Measurements from ENCODE around the gene WDFY1.

DNA sequence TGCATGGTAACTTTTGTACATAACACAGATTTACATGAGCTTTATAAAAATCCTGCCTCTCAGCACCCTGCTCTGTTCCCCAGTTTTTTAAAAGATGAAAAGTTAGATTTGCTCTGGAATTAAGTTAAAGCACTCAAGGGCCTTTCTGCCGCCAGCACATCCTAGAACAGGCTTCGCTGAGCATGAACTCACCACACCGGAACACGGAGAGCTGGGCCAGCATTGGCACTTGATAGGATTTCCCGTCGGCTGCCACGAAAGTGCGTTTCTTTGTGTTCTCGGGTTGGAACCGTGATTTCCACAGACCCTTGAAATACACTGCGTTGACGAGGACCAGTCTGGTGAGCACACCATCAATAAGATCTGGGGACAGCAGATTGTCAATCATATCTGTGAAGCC lies 46.5 kb upstream of the WDFY1 start:
- TF ChIP-seq ZNF558 (tag by site-specific recombination; IDR thresholded peaks at IDR 0.05) (no peak), ZNF280D (tag by site-specific recombination; IDR thresholded peaks at IDR 0.05) (no peak), MYNN (tag by site-specific recombination; IDR thresholded peaks at IDR 0.05; ENCODE audit: borderline replicate concordance) (no peak)
- TF ChIP-seq, protein P1, sequence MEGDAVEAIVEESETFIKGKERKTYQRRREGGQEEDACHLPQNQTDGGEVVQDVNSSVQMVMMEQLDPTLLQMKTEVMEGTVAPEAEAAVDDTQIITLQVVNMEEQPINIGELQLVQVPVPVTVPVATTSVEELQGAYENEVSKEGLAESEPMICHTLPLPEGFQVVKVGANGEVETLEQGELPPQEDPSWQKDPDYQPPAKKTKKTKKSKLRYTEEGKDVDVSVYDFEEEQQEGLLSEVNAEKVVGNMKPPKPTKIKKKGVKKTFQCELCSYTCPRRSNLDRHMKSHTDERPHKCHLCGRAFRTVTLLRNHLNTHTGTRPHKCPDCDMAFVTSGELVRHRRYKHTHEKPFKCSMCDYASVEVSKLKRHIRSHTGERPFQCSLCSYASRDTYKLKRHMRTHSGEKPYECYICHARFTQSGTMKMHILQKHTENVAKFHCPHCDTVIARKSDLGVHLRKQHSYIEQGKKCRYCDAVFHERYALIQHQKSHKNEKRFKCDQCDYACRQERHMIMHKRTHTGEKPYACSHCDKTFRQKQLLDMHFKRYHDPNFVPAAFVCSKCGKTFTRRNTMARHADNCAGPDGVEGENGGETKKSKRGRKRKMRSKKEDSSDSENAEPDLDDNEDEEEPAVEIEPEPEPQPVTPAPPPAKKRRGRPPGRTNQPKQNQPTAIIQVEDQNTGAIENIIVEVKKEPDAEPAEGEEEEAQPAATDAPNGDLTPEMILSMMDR (tag by site-specific recombination; IDR thresholded peaks at IDR 0.05): no peak
